Stimulated activated CD4-positive, alpha-beta T cell treated with anti-CD3 and anti-CD28 coated beads, Interleukin-12 subunit alpha, Interleukin-12 subunit beta, amount 100 ng/mL, for 24 hours (primary cell): ENCODE measurements around the gene ULK4.

ENCODE experiments used
- DNase-seq, 2 experiments: peaks; one replicate each; pipeline ENCODE4 v3.0.0-alpha.2; 2020; ENCODE audit warnings: low read depth in 2 of 2

The ULK4 gene

DNA sequence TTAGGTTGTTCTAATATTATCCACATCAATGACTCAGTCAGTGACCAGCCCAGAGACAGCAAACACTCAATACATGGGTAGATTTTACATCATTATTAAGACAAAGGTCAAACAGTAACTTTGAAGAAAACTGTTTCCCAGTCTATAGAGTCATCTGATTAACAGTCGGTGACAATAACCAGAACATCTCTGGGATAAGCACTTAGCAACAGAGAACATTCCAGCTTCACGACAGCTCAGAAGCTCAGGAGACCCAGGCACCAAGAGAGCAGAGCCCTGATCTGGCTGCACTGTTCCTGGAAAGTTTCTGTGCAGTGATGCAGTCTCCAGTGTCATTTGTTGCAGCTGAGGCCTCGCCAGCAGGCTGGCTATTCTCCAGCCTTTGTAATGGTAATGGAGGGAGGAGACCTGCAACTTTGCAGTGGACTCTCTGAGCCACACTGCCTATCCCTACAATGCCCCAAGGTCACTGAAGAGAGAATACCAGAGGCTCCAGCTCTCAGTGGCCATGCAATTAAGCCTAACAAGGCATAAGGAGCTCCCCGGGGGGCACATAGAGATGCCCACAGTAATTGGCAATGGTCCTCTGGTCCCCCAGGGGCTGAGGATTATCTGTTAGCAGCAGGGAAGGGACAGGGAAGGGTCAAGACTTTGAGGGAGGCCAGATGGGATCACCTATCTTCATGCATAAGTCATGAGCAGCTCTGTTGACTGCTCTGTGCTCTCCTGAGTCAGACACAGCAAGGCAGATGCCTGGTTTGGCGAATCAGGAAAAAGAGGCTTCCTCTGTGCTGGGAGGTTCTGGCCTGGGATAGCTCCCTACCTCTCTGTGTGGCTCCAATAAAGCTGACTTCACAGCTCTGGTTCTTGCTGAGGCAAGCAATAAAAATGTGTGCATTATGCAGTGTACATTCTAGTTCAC lies 599.0 kb downstream of the ULK4 start:
- no peak for DNase-seq

DNA sequence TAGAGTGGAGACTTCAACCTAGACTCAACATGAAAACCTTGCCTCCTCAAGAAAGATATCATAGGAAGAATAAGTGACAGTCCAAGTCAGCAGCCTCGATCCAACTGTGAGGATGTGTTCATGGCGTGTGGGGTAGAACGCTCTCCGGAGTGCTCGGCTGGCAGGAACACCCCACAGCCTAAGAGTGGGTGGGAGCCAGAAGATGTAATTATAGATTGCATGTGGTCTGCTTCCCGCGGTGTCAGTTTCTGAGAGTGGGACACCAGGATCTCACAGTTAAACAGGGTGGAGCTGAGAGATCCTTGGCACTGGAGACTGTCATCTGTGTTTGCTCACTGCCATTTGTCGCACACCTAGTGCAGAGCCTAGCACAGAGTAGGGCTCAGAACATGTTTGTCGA lies 604.6 kb downstream of the ULK4 start:
- no peak for DNase-seq

DNA sequence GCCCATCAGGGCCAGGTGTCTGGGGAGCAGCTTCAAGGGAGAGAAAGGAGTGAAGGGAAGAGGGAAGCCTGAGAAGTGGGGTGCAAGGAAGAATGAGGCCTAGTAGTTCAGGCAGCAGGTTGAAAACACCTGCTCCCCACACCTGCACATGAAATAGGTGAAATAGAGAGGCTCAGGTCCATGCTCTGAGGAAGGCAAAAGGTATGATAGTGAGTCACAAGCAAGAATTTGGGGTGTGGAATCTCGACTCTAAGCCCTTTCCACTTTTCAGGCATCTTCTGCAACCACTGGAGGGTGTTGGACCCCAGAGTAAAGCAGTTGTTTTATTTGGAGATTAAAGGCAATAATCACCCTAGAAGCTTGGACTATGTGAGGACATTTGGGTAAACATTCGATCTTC lies 605.1 kb downstream of the ULK4 start:
- DNase-seq, result no peak

- DNase-seq, result no peak
These were observed 609.4 kb downstream of the ULK4 start for GRCh38 chr3:41352510-41352909.

GRCh38 chr3:41350441-41350840 lies 611.5 kb downstream of the ULK4 start:
- no peak for DNase-seq

DNA sequence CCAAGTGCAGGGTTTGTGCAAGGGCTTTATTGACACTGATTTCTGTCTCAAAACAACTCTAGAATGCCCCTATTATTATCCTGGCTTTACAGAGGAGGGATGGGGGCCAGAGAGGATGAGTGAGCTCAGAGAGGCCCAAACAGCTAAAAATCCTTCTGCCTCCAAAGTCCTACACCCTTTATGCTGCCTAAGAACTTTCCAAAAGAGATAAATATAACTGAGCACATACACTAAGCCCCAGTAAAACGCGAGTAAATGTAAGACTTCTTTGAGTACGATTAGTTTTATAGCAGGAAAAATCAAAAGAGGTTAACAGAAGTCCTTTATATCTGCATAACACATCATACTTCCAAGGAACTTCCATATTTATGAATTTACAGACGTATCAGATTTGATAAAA lies 613.5 kb downstream of the ULK4 start:
- DNase-seq, result no peak

- DNase-seq, result no peak
These were observed 615.1 kb downstream of the ULK4 start for GRCh38 chr3:41346698-41347270.

DNA sequence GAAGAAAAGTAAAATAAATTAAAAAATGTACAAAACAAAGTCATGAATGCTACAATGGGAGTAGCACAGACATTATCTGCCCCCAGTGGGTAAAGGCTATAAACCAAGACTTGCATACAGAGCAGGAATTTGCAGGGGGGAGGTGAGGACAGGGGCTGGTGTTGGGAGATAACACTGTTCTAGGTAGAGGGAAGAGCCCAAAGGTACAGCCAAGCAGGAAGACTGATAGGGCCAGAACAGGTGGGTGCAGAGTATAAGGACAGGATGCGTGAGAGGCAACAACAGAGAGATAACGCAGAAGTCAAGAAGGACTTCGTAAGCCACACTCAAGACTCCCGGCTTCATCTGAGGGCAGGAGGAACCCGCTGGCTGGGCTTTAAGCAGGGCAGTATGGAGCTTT lies 616.1 kb downstream of the ULK4 start:
- no peak for DNase-seq

DNA sequence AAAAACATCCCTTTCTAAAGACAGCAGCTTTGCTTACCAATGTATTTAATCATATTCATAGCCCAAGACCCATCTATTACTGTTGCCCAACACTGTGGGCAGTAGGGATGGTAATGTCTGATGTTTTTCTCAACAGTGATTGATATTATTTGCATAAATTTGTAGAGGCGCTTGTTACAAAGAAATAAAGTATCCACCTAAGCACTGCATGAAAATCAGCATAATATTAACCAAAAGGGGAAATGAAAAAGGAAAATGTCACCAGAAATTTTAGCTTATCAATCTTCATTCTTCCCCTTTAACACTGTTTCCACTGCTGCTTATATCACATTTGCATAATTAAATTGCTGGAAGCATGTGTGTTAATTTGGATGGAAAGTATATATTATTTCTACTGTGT lies 622.1 kb downstream of the ULK4 start:
- no peak for DNase-seq

GRCh38 chr3:41338276-41338675 lies 623.6 kb downstream of the ULK4 start:
- no peak for DNase-seq

DNA sequence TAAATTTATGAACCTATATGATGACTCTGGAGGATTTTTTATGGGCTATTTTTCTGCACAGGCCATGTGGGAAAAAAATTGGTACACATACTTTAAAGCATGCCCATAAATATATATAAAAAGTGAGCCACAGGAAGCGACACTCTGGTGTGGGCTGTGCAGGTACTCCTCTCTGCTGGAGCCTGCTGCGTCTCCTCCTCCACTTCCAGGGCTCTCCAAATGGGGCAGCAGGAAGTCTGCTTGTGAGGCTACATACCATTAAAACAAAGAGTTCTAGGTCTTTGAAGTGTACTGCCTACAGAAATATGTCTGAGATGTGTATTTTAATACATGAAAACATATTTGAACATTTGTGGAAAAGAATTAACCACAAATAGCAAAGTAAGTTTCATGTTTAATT lies 627.5 kb downstream of the ULK4 start:
- DNase-seq, result no peak

GRCh38 chr3:41331041-41331440 lies 630.9 kb downstream of the ULK4 start:
- no peak for DNase-seq

DNA sequence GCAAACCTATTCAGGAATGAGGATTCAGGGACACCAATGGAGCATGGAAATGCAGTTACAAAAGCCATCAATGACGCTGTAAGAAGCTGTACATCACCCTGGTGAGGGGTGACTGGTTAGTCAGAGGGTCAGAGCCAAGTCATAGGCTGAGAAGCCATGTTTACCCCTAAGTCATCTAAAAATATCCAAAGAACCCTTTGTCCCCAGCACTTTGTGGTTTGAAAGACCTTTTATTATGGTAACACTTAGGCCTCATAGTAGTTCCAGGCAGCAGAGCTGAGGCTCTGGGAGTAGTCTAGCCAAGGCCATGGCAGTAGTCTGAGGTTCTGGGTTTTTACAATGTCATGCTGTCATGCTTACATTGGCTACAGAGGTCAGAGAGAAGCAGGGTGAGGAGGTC lies 631.4 kb downstream of the ULK4 start:
- no peak for DNase-seq

DNA sequence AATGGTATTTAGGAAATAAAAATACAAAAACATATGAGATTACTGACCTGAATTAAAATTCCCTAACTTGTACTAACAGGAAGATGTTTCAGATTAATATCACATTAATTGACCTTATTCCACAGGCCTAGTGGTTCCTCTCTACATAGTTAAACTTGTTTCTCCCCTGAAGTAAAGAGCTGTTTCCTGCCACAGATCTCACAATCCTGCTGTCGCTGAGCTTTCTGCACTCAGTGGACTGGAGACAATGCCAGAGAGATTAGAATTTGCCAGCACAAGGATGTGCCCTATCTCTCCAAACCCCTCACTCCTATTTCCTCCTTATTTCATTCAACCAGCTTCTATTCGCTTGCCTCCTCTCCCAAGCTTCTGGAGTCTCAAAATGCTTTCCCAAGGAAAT lies 632.0 kb downstream of the ULK4 start:
- no peak for DNase-seq

GRCh38 chr3:41328926-41329325 lies 633.0 kb downstream of the ULK4 start:
- no peak for DNase-seq

- no peak for DNase-seq
These were observed 634.2 kb downstream of the ULK4 start for GRCh38 chr3:41327718-41328117.

DNA sequence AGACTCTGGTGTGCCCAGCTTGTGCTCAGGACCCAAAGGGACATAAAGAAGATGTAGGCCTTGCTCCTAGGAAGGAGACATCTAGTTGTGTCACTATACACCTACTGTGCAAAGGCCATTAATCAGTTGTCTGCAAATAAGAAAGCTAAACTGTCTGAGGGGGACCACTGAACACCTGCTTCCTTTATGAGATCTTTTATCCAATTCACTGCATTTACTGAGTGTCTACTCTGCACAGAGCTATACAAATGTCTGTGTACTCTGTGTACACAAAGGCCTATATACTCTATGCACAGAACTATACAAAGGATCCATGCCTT lies 637.8 kb downstream of the ULK4 start:
- DNase-seq, result no peak

- no peak for DNase-seq
These were observed 638.3 kb downstream of the ULK4 start for GRCh38 chr3:41323467-41324155.

- no peak for DNase-seq
These were observed 640.3 kb downstream of the ULK4 start for GRCh38 chr3:41321642-41321980.

GRCh38 chr3:41320953-41321641 lies 640.8 kb downstream of the ULK4 start:
- DNase-seq, result no peak

GRCh38 chr3:41318520-41318919 lies 643.4 kb downstream of the ULK4 start:
- no peak for DNase-seq

DNA sequence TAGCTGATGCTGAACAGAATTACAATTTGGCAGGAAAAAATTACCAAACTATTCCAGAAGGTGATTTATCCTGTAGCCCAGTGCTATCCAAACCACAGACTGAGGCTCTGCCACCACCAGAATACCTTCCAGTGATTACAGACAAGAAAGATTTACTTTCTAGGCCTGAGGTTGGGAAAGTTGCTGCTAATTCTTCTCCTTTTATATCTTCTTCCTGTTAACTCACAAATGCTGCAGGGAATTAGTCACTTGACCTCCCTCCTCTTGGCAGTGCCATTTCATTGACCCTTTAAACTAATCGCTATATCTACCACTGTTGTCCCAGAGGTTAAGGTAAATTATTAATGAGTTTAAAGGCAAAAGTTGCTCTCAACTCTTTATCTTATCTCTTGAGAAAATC lies 644.2 kb downstream of the ULK4 start:
- DNase-seq, result no peak

- DNase-seq, result no peak
These were observed 644.6 kb downstream of the ULK4 start for GRCh38 chr3:41317298-41317697.
